NOMO-1 (cell line): ENCODE results near the gene LRRC56.

Experiments
- DNase-seq, 2 experiments: peaks; one replicate each; lab custom pipeline; 2025; ENCODE audit not compliant: unreplicated experiment in 2 of 2; lab: John Stamatoyannopoulos, UW

The LRRC56 gene

DNA sequence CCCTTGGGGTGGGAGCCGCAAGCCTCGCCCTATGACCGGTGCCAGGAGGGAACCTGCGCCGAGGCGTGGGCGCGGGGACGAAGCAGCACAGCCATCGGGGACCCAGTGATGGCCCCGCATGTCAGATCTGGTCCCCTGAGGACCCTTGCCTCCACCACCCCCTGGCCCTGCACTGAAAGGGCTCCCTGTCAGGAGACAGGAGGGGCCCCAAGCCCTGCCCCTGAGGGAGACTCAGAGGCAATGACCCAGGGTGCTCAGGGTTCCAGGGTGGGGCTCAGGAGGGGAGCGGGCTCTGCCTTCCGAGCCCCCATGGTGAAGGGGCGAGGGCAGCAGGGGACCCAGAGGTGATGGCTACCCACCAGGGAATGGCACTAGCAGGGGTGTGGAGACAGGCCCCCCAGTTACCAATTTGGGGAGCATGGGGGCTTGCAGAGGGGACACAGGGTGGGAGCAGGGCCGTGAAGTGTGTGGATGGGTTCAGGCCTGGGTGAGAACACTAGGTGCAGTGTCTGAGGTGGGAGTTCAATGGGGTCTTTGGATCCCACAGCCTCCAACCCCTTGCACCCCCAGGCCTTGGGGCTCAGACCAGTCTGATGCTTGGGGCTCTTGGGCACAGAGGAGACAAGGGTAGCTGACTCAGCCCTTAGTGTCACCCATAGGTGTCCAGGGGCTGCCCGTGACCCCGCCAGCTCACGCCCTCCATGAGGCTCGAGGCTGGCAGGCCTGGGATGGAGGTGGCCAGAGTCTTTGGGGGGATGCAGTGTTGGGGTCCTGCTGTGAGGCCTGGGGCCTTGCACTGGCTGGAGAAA, 499 bp downstream of the LRRC56 start:
- no peak for DNase-seq

DNA sequence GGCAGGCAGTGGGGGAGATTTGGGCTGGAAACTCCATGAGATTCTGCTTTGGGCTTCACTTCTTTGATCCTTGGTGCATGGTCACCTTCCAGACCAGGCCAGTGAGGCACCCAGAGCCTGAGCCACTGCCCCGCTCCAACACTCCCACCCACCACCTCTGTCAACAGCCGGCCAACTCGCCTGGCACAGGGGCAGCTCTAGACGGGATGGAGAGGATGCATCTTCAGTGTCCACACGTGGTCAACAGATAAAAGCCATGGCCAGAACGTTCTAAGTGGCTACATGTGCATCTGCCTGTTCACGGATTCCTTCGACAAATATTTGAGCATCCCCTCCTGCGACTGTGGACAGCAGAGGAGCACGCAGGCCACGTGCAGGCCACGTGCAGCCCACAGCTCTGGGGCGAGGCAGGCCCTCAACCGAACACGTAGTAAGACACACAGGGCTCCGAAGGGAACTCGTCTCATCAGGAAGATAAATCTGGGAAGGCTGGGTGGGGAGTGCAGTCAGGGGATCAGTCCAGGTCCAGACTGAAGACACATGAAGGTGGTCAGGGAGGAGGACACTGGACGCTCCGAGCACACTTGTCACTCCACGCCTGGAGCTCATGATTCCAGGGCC, 1.2 kb downstream of the LRRC56 start:
- DNase-seq, result no peak

DNA sequence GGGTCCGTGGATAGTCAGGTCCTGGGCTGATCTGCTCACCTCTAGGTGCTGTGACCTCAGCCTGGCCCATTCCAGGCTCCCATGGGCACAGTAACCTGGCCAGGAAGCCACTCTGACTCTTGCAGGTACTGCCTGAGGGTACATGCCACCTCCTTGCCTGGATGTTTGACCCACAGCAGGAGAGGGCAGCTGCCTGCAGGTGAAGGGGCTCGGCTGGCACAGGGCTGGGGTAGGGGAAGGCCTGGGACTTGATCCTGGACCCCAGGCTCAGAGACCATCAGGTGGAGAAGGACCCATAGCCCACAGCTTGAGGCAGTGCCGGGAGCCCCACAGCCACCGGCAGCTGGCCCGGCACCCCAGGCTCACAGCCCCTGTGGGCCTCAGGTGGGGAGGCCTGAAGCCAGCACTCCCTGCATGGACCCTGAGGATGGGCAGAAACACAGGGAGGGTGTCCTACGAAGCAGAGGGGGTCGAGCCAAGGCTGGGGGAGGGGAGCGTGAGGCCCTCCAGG, 2.7 kb downstream of the LRRC56 start:
- DNase-seq, result no peak

GRCh38 chr11:540583-541432, 3.5 kb downstream of the LRRC56 start:
- DNase-seq, result no peak

DNA sequence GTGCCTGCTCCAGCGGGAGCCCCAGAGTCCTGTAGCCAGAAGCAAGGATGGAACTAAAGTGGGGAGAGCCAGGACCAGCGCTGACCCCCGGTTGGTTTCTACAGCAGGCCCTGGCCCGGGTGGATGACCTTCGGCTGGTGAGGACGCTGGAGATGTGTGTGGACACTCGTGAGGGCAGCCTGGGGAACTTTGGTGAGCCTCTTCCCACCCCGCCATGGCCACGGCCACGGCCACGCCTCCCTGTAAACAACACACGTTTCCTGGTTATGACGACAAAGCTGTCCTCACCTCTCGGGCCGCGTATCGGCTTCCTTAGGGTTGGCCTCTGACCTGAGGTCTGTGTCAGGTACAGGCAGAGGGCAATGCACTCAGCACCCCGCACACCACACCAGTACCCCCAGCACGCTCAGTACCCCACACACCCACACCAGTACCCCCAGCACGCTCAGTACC, 4.1 kb downstream of the LRRC56 start:
- DNase-seq, result no peak

DNA sequence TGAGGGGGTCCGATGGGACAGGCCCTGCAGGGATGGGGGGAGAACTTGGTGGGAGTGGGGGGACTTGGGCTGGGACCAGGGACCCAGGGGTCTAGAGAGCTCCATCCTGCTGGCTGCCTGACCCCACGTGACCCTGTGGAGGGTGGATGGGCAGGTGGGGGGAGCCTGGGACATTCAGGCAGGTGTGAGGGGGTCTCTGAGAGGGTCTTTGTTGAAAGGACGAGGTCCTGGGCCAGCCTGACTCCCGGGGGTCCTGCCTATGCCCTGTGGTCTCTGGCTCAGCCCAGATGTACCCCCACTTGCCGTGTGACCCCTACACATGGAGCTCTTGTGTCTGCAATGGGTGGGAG, 7.5 kb downstream of the LRRC56 start:
- DNase-seq, result no peak

DNA sequence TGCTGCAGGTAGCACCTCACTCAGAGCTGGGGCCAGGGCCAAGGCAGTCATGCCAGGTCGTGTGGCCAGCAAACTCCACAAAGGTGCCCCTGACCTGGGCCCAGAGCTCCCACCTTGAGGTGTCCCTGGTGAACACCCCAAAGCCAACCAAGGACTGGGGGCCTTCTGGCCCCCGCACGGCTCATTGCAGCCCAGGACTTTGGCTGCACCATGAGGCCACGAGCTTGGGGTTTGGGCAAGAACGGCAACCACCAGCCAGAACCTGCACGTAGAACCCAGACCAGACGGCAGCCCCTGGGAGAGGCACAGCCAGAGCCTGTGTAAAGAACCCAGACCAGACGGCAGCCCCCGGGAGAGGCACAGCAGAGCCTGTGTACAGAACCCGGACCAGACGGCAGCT, 7.8 kb downstream of the LRRC56 start:
- DNase-seq, result no peak

DNA sequence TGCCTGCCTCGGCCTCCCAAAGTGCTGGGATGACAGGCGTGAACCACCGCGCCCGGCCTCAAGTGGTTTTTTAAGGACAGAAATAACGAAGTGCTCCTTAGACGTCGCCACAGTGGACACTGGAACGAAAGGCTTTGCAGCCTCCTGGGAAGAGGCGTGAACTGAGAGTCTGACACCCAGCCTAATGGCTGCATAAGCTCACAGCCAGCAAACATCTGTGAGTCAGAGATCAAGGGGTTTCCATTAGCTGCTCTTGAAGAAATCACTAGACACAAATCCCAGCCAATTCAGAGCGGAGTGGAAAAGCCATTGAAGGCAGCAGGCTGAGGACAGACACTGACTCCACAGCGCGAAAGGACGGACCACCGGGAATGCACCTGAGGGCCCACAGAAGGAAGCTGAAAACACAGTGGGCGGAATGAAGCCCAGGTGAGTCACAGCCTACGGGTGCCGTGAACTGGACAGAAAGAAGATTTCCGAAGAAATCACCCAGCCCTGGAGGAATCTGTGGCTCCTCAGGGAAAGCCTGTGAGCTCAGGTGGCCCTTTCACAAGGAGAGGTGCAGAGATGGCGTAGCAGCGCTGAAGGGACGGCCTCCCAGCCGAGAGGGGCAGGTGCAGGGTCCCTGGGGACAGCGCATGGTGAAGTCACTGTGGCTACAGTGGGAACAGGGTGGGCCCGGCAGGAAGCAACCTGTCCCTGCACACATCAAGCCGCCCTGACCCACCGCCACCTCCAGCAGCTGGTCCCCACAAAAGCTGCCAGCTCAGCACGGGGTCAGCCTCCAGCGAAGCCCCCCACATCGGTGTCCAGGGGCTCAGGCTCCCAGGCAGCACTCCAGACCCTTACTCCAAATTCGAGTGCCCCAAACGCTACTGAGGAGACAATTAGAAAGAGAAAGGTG, 11.6 kb downstream of the LRRC56 start:
- DNase-seq, result no peak

- DNase-seq, result no peak
Measured at GRCh38 chr11:550021-550745, 12.9 kb downstream of the LRRC56 start.

DNA sequence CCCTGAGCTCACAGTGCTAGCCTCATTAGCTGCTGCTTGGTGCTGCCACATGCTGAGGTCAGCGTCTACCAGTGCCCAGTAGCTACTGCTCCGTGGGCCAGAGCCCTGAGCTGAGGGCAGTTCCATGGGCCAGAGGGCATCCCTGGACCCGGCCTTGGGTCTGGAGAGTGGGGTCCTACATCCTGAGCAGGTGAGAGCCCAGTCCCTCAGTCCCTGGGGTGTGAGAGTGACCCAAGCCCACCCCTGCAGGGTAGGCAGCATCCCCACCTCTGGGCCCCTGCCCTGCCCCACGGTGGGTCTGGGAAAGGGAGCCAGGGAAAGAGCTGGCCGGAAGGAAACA, 13.4 kb downstream of the LRRC56 start:
- no peak for DNase-seq

DNA sequence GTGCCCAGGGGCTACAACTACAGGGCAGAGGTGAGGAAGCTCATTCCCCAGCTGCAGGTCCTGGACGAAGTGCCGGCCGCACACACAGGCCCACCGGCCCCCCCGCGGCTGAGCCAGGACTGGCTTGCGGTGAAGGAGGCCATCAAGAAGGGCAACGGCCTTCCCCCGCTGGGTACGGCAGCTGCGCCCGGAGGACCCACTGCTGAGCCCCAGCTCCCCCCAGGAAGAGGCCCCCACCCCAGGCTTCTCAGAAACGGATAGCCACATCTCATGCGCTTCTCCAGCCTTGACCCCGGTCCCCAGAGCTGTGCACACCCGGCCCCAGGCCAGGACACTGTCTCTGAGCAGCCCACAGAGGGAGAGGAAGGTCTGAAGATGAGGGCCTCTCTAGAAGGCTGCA, 13.8 kb downstream of the LRRC56 start:
- no peak for DNase-seq

DNA sequence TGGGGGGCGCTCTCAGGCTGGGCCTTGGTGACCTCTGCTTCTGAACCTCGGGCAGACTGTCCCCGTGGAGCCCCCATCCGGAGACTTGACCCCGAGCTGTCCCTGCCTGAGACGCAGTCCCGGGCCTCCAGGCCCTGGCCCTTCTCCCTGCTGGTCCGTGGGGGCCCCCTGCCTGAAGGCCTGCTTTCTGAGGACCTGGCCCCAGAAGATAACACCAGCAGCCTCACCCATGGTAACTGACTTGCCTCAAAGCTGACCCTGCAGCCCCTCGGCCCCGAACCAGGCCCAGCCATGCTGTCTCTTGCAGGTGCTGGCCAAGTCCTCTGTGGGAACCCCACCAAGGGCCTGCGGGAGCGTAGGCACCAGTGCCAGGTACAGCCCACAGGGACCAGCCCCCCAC, 14.3 kb downstream of the LRRC56 start:
- DNase-seq, result no peak

DNA sequence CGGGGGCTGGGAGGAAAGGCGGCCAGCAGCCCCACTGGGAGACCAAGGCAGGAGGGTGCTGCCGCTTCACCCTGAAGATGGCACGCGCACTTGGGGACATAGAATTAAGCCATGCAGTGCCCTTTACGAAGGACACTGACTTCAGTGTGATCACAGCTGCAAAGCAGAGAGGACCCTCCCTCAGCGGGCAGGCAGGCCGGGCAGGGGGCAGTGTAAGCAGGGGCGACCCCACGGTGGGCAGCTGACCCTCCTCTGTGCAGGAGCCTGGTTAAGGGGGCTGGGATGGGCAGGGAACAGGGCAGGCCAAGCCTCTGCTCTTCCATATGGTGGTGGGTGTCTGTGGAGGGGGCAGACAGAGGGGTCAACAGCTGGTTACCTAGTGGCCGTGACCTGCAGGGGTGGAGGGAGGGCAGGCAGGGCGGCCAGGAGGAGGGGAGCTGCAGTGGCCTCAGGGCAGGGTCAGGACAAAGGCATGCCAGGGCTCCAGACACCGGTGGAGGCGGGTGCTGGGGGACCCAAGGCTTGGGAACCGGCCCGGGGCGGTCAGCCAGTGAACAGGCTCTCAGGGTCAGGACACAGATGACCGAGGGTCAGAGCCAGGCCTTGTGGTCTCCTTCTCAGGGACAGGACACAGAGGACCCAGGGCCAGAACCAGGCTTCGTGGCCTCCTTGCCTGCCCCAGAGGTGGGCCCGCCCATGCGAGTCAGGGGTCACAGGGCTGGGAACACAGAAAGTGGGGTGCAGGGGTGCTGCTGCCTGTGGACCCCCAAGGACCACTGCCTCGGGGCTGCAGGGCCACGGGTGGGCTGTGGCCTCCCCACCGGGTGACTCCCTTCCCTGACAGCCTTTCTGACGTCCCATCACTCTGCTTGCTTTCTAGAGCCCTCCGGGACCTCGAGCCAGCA, 16.0 kb downstream of the LRRC56 start:
- no peak for DNase-seq

GRCh38 chr11:553988-554340, 16.6 kb downstream of the LRRC56 start:
- DNase-seq, result no peak

GRCh38 chr11:554428-555226, 17.3 kb downstream of the LRRC56 start:
- peak; percentile 52 to 55 for DNase-seq

- no peak for DNase-seq
Measured at GRCh38 chr11:555227-555779, 18.0 kb downstream of the LRRC56 start.

DNA sequence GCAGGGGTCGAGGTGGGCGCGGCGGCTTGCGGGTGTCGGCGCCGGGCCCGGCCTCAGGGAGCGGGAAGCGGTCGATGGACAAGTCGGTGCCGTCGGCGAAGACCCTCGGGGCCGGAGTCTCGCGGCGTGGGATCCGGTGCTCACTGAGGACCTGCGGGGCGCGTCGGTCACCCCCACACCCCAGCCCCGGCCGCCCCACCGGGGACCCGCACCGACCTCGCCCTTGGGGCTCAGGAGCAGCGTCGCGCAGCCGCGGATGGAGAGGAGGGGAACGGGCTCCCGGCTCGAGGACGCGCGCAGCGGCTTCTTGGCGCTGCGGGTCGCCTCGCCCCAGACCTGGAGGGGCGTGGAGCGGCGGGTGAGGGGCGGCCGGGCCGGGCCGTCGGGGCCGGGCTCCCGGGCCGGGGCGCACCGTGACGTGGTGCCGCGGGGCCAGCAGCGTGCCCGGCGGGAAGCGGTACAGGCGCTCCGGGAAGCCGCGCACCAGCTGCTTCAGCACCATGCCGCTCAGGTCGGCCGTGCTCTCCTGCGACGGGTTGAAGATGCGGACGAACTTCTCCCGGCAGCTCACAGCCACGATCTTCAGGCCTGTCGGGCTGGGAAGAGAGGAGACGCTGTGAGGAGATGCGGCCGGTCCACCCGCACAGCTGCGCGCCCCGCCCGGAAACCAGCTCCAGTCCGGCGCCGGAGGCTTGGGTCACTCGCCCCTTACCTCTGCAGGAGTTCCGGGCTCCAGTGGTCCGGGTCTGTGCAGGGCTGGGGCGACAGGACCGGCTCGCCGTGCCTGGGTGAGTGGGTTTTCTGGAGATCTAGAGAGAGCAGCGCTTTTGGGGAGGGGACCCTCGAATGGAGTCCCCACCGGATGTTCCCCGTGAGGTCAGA, 18.7 kb downstream of the LRRC56 start:
- DNase-seq, result no peak
